Measurements from ENCODE around the gene GP1BA. TPM values are rescaled to one million over a fixed set of nuclear protein-coding genes. Genes with fewer than 3 reads are reported as not detected.

GP1BA gene
- total and polyA plus RNA-seq, 10 donors, result 1.8 to 6.1 (median 2.8) TPM

GRCh38 chr17:4951486-4951885, 19.4 kb downstream of the GP1BA start:
- Histone ChIP-seq H3K27me3 (replicated peaks in 1 of 7) (no peaks in the 10 kb centered on the region), H3K27ac (no peak overlapping the region), H3K4me3 (no peak overlapping the region), H3K4me1 (peaks cover 12 to 41% (median 24%) of the 10 kb centered on the region in 6 donors), H3K36me3 (peaks cover 0 to 8% (median 4%) of the 10 kb centered on the region in 6 donors), H3K9me3 (no peaks in the 10 kb centered on the region)
- intact Hi-C loops (cut with DNase I; ENCODE audit: low total_unique reads), result no loop called here
- 82 to 100% (median 90%) methylated on average over 3 of the region's 3 CpGs for WGBS, 5 donors
- DNase-seq, result no peak
- TF ChIP-seq POLR2AphosphoS5 (IDR thresholded peaks at IDR 0.05) (no peak), POLR2A (IDR thresholded peaks at IDR 0.05) (no peak)
- TF ChIP-seq, protein P1, sequence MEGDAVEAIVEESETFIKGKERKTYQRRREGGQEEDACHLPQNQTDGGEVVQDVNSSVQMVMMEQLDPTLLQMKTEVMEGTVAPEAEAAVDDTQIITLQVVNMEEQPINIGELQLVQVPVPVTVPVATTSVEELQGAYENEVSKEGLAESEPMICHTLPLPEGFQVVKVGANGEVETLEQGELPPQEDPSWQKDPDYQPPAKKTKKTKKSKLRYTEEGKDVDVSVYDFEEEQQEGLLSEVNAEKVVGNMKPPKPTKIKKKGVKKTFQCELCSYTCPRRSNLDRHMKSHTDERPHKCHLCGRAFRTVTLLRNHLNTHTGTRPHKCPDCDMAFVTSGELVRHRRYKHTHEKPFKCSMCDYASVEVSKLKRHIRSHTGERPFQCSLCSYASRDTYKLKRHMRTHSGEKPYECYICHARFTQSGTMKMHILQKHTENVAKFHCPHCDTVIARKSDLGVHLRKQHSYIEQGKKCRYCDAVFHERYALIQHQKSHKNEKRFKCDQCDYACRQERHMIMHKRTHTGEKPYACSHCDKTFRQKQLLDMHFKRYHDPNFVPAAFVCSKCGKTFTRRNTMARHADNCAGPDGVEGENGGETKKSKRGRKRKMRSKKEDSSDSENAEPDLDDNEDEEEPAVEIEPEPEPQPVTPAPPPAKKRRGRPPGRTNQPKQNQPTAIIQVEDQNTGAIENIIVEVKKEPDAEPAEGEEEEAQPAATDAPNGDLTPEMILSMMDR (IDR thresholded peaks at IDR 0.05 in 8 of 11, conservative IDR thresholded peaks at IDR 0.05 in 3 of 11), result no peak

DNA sequence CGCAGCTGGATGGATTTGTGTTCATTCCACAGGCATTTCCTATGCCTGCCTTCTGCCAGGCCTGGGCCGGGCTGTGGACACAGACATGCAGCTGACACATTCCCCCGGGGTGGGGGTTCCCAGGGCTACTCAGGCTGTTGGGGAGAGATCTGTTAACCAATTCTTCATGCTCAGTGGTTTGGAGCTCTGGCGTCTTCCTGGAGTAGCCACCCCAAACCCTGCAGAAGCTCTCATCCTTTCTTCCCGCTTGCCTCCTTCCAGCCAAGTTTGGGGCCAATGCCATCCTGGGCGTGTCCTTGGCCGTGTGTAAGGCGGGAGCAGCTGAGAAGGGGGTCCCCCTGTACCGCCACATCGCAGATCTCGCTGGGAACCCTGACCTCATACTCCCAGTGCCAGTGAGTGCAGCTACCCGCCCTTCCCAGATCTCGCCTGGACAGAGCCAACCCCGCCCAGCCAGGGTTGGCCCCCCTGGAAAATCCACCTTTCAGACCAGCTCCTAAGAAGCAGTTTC, 21.4 kb downstream of the GP1BA start:
- intact Hi-C loops (cut with DNase I; ENCODE audit: low total_unique reads), result no loop called here

GRCh38 chr17:4955091-4955490, 23.0 kb downstream of the GP1BA start:
- no peak overlapping the region for H3K27ac ChIP-seq
- no peak overlapping the region for H3K4me3 ChIP-seq
- H3K4me1 ChIP-seq, result peaks cover 8 to 17% (median 14%) of the 10 kb centered on the region in 6 donors
- no peaks in the 10 kb centered on the region for H3K9me3 ChIP-seq
- intact Hi-C loops (cut with DNase I; ENCODE audit: low total_unique reads), result no loop called here
- peaks cover 6 to 34% (median 13%) of the 10 kb centered on the region in 6 donors for H3K36me3 ChIP-seq
- 93 to 98% (median 97%) methylated on average over 8 of the region's 8 CpGs for WGBS, 5 donors
- H3K27me3 ChIP-seq (replicated peaks in 1 of 7), result no peaks in the 10 kb centered on the region
- no peak for DNase-seq
- TF ChIP-seq POLR2AphosphoS5 (IDR thresholded peaks at IDR 0.05), result no peak
- no peak for TF ChIP-seq POLR2A (IDR thresholded peaks at IDR 0.05)
- TF ChIP-seq, protein P1 (IDR thresholded peaks at IDR 0.05 in 8 of 11, conservative IDR thresholded peaks at IDR 0.05 in 3 of 11), result no peak

More for the DNA sequence above, 21.4 kb downstream of the GP1BA start:
- Histone ChIP-seq H3K36me3 (peaks cover 0 to 19% (median 0%) of the 10 kb centered on the region in 6 donors), H3K27me3 (replicated peaks in 1 of 7) (no peaks in the 10 kb centered on the region), H3K27ac (no peak overlapping the region), H3K9me3 (no peaks in the 10 kb centered on the region), H3K4me3 (no peak overlapping the region), H3K4me1 (peaks cover 8 to 31% (median 19%) of the 10 kb centered on the region in 6 donors)
- 68 to 84% (median 74%) methylated on average over 14 of the region's 14 CpGs for WGBS, 5 donors
- TF ChIP-seq POLR2AphosphoS5 (IDR thresholded peaks at IDR 0.05) (peak in 1 of 3 donors; percentile 18), POLR2A (IDR thresholded peaks at IDR 0.05) (no peak)
- no peak for DNase-seq

GRCh38 chr17:4956493-4957061, 24.5 kb downstream of the GP1BA start:
- WGBS, 5 donors, result 70 to 89% (median 81%) methylated on average over 10 of the region's 10 CpGs
- intact Hi-C loops (cut with DNase I; ENCODE audit: low total_unique reads), result no loop called here
- Histone ChIP-seq H3K27ac (no peak overlapping the region), H3K4me1 (peaks cover 0 to 4% (median 1%) of the 10 kb centered on the region in 6 donors), H3K27me3 (replicated peaks in 1 of 7) (no peaks in the 10 kb centered on the region), H3K9me3 (no peaks in the 10 kb centered on the region), H3K4me3 (no peak overlapping the region), H3K36me3 (peaks cover 6 to 49% (median 24%) of the 10 kb centered on the region in 6 donors)
- no peak for DNase-seq
- TF ChIP-seq, protein P1 (IDR thresholded peaks at IDR 0.05 in 8 of 11, conservative IDR thresholded peaks at IDR 0.05 in 3 of 11), result peak in 6 of 11 experiments; percentile 27 to 35 (median 32)
- no peak for TF ChIP-seq POLR2A (IDR thresholded peaks at IDR 0.05)
- TF ChIP-seq POLR2AphosphoS5 (IDR thresholded peaks at IDR 0.05), result no peak

All from spleen (tissue), 11 donors.